NCI-H524 (cell line): Measurements from ENCODE around the gene THADA.

Source experiments
- DNase-seq, 2 experiments: peaks; one replicate each; lab custom pipeline; 2025; lab: John Stamatoyannopoulos, UW

Gene THADA

DNA sequence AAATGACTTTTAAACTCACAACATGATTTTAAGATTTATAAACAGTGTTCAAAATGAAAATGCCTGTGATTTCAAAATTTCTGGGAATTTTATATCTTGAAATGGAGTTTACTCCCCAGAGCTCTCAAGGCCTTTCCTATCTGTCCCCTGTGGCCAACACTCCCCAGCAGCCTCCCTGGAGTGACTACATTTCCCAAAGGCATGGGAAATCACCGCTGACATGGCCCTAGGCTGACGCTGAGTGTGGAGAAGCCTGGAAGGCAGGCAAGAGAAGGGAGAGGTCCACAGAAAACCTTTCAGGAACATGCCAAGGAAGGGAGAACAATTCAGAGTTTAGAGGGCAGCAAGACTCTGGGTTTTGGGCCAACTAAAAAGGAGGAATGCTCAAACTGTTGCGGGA, 349.2 kb downstream of the THADA start:
- no peak for DNase-seq

DNA sequence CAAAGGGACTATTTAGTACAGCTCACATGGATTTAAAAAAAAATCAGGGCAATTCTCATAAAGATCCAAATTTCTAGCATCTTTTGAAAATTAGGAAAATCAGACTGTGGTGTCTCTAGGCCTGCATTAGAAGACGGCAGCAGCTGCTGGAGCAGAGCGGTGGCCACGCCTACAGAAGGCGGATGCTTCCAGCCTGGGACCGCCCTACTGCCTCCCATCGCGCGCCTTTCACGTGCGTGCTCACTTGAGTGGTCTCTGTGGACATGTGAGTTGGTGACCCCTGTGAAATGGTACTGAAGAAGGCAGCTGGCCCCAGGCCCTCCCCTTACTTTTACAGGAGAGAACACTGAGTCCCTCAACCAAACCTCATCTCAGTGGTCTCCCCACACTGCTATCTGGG, 354.3 kb downstream of the THADA start:
- DNase-seq = no peak

DNA sequence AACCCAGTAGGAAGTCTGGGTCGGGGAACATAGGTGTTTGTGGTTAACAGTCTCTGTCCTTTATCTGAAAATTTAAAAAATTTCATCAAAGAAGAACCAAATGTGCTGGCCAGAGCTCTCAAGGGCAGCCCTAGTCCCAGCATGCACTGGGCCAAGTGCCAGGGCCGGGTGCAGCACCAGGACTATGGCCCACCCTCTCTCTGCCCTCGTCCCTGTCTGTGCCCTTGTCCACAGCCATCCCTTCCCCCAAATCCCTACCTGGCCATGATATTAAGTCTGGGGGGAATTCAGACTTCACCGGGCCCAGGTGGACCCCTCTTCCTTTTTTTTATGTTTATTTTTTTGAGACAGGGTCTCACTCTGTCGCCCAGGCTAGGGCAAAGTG, 355.1 kb downstream of the THADA start:
- no peak for DNase-seq

DNA sequence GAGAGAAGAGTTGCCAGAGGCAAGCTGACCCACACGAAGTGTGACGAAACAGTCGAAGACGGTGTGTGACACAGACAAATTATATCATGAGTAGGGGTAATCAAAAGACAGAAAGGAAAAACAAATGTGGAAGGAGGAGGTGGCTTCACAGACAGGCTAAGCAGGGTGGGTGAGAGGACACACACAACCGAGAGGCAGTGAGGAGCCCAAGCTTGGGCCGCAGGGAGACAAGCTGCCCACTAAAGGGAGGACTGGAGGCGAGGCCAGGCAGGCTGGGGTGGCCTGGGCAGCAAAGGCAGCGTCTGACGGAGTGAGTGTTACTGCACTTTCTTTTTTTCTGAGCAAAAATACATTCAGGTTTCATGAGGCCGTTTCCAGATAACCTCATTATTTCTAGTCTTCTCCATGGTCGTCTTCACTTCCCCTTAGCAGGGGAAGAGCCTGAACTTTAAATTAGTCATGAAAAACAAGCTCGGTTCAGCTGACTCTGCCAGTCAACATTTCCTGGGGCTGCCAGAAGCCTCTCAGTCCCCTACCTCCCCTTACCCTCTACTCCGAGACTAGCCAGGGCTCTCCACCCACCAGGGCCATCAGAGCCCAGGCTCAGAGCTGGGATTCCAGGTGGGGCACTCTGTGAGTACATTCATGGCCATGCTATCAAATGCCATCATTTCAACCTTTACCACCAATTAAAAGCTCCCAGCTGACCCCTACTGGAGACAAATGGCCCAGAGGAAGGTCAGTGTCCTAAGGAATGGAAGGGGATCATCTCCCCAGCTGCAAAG, 355.7 kb downstream of the THADA start:
- DNase-seq = no peak

DNA sequence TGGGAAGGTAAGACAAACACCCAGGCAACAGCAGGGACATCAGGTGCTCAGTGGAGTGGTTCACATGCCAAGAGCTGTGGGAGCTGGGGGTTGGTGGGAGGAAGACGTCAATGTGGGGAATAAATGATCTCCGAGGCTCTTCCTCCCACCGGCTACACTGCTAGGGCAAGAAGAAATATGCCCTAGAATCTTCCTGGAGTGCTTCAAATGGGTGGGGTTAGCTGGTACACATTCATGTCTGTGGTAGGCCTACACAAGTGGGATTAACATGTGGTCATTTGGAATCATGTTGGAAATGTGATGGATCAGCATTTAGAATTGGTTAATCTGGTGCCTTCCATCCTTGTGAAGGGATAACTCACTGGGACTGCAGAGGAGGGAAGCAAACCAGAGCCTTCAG, 357.0 kb downstream of the THADA start:
- DNase-seq = no peak

DNA sequence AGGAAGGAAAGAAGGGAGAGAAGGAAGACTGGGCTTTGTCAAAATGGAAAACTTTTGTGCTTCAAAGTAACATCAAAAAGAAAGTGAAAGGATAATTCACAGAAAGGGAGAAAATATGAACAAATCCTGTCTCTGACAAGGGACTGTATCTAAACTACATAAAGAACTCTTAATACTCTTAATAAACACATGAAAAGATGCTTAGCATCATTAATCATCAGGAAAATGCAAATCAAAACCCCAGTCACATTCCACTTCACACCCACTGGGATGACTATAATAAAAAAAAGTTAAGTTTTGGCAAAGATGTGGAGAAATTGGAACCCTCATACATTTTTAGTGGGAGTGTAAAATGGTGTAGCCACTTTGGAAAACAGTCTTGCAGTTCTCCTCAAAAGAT, 357.7 kb downstream of the THADA start:
- DNase-seq = no peak

DNA sequence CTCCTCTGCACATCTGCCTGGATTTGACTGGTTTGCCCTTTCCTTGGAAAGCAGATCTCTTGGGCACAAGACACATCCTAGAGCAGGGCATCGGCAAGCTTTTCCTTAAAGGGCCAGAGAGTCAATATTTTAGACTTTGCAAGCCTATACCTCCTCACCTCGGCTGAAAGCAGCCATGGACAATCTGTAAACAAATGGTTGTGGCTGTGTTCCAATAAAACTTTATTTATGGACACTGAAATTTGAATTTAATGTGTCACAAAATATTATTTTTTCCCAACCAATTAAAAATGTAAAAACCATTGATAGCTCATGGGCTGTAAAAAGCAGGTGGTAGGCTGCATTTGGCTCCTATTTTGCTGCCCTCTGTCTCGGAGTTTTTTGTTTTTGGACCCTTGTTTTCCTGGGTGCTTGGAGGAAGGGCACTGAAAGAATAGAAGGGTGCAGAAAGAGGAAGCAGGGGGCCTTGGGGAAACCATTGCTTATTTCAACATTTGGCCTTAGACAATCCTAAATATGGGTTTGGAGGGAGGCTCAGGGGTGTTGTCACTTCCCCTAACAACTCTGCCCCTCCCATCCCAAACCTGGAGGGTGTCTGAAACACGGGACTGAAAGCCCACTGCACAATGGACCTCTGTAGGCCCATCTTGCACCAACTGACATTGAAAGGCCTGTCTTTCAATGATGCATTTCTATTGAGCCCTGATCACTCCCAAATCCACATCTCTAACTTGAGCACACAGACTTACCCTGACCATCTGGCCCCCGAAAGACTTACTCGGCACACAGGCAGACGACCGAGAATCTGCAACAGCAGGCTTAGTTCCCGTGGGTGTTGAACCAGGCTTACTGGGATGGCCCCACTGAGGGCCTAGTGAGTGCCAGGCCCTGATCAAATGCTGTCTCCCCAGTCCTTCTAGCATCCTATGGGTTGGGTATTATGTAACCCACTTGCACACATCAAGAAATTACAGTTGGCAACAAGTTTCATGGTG, 362.3 kb downstream of the THADA start:
- DNase-seq = peak; percentile 81 to 93

DNA sequence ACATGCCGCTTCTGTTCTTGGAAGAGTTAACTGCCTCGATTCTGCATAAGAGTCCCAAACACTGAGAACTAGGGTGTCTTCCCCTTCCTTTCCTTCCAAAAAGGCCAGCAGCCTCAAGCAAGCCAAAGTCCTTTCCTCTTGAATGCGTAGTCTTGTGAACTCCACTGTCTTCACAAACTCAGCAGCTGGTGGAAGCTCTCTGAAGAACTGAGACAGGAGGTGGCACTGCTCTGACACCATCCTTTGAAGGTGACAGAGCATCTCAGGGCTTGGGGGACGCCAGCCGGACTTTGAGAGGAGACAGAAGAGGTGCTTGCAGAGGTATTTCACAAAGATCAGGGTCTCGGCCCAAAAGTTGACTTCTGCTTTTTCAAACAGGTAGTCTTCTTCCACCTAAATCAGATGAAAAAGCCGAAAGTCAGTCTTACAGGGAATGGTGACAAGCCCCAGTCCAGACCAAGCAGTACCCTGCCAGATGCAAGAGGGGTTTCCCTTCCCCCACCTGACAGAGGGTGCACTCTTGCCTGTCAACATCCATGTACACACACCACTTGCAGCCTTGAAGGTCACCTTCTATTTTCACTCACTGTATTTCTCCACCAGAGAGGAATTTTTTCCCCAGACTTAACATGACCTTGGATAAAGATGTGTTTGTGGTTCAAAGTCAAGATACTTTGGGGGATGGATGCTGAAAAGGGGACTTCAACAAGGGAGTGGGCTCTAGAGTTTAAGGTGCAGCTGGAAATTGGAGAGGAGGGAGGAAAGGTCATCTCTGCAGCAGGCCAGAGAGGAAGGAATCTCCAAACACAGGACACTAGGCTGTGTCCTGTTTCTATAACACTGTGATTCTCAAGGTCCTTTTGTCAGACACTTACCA, 364.6 kb downstream of the THADA start:
- DNase-seq = peak in 1 of 2 experiments; percentile 17

DNA sequence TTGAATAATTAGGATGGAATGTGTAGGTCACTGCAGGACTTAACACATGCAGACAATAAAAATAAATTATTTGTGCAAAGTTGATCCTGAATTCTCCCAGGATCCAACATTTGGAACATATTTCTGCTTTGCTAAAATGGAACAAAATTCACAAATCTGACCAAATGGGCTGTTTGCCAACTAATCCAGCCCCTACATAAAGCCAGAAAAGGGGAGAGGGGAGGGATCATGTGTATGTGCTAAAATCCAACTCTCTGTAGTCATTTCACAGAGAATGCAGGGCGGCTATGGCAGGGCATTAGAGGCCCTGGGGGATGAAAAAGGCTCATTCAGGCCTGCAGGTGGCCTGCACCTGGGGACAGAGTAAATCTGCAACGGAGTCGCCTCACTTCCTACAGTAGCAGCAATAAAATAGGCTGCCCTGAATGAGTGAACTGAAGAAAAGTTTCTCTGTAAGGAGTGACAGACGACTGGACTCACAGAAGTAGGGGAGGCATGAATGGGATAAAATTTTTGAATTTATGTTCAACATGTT, 365.4 kb downstream of the THADA start:
- no peak for DNase-seq

DNA sequence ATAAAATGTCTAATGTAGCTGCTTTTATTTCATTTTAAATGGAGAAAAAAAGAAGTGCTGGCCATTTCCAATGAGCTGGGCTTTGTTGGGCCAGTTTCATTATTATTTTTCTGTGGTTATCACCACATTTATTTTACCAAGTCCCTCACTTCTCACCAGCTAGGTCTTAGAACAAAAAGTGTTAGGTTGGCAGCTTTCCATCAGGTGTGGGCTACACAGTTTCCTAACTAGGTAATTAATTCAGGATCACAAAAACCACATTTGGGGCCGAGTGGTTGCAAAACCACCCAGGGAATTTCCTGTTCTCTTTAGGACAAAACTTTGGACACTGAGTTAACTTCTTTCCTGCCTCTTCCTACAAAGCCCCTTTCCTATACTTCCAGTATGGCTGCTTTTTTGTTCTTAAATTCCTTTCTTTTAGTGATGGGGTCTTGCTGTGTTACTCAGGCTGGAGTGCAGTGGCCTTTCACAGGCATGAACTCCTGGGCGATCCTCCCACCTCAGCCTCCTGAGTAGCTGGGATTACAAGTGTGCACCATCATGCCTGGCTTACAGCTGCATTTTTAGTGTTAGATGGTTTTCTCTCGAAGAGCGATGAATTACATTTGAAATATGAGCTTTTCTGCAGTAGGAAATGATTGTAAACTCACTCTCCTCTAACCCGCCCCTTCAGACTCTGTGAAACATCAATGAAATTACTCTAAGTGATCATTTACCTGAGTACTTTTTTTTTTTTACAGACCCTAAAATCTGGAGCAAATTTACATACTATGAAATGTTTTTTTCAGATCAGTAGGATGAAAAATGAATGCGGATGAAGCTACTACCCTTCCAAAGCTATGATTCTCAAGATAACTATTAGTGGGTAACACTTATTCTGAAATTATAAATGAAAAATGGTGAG, 366.8 kb downstream of the THADA start:
- no peak for DNase-seq

DNA sequence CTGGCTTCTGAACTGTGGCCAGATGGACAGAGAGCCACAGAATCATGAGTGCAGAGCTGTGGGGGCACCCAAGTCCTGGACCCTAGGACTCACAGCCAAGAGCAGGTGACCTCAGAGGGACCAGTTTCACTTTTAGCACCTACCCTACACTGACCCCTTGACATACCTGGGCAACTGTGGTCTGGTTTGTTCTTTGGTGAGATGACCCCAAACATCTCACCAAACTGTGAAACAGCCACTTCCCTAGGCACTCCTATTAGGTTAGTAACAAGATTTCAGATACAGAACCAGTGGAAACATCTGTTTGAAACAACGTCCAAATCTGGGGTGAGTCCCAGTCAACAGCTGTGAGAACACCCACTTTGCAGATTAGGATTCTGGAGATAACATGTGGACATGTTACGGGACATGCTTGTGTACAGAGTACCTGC, 367.5 kb downstream of the THADA start:
- DNase-seq = no peak

DNA sequence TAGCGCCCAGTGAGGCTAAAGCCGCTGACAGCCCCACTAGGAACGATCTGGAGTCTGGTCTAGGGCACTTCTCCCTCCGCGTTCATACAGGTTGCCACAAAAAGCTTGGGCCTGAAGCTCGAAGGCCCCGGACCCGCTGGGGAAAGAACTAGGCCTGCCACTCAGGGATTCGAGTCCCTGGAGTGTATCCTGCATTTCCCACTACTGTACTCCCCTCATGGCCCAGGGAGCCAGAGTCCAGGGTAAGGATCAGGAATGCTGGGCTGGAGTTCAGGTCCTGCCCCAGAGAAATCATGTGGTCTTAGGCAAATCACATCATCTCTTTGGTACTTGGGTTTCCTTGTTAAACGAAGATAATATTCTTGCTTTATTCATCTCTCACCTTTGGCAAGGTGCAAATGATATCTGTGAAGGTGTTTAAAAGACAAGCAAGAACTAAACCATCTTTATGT, 368.0 kb downstream of the THADA start:
- DNase-seq = no peak

DNA sequence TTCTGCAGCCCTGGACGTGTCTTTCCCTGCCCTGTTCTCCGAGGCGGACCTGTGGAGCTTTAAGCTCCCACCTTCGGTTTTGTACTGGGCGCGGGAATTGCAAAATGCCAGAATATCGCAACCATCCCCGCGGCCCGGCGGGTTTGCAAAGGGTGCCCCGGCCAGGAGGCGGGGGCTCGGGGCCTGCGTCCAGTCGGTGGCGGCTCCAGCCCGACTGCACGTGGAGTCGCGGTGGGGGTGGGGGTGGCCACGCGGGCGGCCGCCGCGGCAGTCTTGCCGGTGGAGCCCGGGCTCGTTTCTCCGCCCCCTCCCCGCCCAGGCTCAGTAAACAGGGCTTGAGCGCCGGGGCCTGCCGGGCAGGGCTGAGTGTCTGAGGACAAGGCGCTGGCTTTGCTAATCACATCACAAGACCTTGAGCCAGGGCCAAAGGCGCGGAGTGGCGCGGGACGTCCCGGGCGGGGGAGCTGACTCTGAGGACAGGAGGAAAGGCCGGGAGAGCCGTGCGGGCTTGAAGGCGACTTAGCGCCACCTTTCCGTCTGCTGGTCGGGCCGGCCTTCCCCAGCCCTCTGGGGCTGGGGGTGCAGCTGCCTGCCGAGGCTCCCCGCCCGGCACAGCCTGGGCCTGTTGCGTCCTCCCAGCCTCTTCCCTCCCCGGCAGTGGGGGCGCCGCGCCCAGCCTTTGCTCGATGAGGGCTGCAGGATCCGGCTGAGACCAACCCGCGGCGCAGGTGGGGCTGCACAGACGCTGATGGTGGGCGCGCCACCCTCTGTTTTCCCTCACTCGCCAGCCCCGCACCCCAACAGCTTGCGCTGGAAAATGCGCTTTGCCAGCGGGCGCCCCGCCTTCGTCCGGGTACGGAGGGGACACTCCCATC, 368.6 kb downstream of the THADA start:
- peak; percentile 31 to 84 for DNase-seq

DNA sequence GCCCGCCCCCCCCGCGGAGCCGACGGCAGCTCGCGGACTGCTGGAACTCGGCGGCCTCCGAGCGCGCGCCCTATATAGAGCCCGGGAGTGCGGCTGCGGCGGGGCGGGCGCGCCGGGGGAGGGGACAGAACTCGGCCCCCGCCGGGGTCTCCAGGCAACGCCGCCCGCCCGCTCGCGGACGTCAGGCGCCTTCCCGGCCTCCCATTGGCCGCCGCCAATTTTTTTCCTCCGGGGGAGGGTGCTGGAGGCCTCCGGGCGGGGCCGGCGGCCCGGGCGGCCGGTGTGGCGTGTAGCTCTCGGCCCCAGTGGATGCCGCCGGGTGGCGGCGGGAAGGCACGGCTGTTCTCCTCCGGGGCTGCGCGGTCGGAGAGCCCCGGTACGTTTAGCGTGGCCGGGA, 369.3 kb downstream of the THADA start, which contains the start of gene ZFP36L2:
Gene ZFP36L2, minus strand, starts transcription at position 49 of the 397 bp plus-strand sequence. CDS start 291 bp downstream, outside the sequence.
- DNase-seq = peak; percentile 79 to 96

DNA sequence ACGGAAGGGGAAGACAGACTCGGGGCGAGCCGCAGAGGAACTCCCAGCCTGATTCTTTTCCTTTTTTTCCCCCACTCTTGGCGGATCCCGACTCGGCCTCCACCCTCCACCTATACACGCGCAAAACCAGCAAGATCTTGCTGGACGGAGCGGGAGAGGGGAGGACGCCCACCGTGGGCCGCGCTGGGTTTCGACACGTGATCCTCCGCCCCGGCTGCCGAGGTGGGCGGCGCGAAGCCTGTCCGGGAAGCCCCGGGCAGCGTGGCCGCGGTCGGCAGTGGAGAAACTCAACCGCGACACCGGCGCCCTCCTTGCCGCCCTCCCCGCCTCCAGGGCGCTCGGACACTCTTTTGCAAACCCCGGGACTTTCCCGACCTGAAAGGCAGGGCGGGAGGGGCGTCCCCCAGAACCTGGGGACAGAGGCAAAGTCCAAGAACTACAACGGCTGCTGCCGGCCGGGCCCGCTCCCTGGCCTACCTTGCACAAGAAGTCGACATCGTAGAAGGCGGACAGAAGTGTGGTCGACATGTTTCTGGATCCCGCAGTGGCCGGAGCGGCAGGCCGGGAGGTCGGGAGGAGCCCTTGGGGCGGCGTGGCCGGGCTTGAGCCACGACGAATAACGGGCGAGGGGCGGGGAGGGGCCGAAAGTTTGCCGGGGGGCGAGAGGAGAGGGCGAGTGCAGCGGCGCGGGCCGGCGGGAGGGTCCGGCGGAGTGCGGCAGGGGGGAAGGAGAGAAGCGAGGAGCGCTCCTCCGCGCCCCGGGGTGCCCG, 369.9 kb downstream of the THADA start:
- DNase-seq = peak; percentile 24 to 40

DNA sequence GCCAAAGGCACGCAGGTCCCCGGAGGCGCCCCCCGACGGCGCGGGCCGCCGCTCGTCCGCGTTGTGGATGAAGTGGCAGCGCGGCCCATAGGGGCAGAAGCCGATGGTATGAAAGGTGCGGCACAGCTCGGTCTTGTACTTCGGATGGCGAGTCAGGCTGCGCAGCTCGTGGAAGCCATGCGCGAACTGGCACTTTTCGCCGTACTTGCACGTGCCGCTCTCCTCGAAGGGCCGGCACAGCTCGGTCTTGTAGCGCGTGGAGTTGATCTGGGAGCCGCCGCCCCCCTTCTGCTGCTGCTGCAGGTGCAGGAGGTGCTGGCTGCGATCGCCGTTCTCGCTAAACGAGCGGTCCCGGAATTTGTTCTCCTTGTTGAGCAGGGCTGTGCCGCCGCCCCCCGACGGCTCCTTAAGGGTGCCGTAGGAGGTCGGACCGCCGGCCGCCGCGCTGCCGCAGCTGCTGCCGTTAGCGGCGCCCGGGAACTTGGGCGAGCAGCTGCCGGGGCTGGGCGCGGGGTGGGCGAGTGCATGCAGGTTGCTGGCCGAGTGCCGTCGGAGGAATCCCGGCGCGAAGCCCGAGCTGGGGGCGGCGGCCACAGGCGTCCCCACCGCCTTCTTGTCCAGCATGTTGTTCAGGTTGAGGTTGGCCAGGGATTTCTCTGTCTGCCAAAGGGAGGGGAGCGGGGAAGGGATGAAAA, 370.6 kb downstream of the THADA start:
- no peak for DNase-seq

DNA sequence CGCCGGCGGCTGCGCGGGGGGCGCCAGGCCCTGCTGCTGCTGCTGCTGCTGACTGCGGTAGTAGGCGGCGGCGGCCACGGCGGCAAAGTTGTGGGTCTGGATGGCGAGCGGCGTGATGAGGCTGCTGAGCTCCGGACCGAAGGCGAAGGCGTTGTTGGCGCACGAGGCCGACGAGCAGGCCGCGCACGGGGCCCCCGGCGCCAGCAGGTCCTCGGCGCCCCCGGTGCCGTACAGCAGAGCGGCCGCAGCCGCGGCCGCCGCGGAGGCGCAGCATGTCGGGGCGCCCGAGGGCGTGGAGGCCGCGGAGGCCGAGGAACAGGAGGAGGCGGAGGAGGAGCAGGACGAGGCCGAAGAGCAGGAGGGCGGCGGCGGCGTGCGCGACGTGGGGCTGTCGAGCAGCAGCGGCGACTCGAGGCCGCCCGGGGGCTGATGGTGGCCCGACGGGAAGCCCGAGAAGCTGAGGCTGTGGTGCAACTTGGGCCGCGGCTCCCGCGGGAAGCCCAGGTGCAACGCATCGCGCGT, 371.2 kb downstream of the THADA start:
- DNase-seq = no peak

DNA sequence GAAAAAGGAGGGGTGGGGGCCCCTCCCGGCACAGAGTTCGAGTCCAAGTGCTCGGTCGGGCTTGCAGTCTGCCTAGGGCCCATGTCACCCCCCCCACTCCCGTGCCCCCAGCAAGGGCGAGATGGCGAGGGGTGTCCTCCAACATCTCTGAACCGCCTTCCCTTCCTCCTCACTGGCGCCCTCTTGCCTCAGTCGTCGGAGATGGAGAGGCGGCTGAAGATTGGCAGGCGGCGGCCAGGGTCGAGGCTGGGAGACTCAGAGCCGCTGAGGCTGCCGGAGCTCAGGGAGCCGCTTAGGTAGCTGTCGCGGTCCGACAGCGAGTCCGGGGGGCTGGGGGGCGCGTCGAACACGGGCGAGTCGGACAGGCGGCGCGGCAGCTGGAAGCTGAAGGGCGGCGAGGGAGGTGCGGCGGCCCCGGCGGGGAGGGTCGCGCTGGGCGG, 371.7 kb downstream of the THADA start:
- DNase-seq = no peak
